Measurements from ENCODE around the gene PML. TPM values are rescaled to one million over a fixed set of nuclear protein-coding genes. Genes with fewer than 3 reads are reported as not detected.
"Not testable (repeated sequence)": the region's sequence is repeated elsewhere in the genome, so short reads cannot be mapped to it uniquely, and the experiment has no call there.

Gene PML
- total and polyA plus RNA-seq, 2 experiments from 2014 or later, result 15.7 to 29.9 TPM

DNA sequence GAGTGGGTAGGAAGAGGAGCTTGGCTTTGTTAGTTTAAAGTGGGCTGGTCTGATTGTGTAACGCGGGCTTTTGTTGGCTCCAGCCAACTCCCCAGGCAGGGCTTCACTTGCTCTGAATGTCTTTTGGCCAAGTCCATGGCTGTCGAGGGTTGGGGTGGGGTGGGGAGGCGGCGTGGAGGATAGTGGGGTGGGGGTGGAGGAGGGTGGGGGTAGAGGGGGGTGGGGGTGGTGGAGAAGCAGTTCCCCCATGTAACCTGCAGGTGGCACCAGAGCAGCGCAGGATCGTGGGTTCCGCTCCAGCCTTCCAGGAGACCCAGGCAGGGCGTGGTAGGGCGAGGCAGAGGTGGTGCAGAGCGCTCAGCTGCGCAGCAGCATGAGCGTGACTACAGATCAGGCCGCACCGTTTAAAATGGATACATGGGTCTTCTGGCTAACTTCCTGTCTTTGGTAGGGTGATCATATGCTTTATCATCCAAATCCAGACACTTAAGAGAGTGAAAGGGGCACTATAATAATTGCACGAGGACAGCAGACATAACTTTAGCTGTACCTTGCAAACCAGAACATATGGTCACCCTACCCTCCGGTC, 59.5 kb downstream of the PML start:
- TF ChIP-seq, protein P1, sequence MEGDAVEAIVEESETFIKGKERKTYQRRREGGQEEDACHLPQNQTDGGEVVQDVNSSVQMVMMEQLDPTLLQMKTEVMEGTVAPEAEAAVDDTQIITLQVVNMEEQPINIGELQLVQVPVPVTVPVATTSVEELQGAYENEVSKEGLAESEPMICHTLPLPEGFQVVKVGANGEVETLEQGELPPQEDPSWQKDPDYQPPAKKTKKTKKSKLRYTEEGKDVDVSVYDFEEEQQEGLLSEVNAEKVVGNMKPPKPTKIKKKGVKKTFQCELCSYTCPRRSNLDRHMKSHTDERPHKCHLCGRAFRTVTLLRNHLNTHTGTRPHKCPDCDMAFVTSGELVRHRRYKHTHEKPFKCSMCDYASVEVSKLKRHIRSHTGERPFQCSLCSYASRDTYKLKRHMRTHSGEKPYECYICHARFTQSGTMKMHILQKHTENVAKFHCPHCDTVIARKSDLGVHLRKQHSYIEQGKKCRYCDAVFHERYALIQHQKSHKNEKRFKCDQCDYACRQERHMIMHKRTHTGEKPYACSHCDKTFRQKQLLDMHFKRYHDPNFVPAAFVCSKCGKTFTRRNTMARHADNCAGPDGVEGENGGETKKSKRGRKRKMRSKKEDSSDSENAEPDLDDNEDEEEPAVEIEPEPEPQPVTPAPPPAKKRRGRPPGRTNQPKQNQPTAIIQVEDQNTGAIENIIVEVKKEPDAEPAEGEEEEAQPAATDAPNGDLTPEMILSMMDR (IDR thresholded peaks at IDR 0.05; ENCODE audit: poor library complexity), result peak; percentile 72
- TF ChIP-seq EZH2 (IDR thresholded peaks at IDR 0.05; ENCODE audit: borderline replicate concordance), result no peak
- Histone ChIP-seq H3K4me2 (peak overlapping the region; percentile 56), H2AFZ (no peak overlapping the region)

DNA sequence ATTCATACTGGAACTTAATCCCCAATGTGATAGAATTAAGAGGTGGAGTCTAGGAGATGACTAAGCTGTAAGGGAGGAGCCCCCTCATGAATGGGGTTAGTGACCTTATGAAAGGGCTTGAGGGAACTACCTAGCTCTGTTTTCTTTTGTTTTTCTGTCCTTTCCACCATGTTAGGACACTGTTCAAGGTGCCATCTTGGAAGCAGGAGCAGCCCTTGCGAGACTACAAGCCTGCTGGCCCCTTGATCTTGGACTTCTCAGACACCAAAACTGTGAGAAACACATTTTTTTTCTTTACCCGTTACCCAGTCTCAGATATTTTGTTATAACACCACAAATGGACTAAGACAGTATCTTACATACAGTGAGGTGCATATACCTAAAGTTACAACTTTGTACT, 61.3 kb downstream of the PML start:
- Histone ChIP-seq H3K9me2 (replicated peaks; ENCODE audit: insufficient read depth) (no peaks in the 10 kb centered on the region), H2AFZ (no peak overlapping the region), H3K36me3 (replicated peaks; ENCODE audit: insufficient read depth, low read depth) (no peaks in the 10 kb centered on the region), H3K79me2 (no peaks in the 10 kb centered on the region), H3K27ac (no peak overlapping the region), H3K4me3 (no peak overlapping the region), H3K9me3 (ENCODE audit: low read depth) (no peaks in the 10 kb centered on the region), H4K20me1 (ENCODE audit: insufficient read depth, poor library complexity, severe bottlenecking) (no peaks in the 10 kb centered on the region), H3K4me2 (no peak overlapping the region), H3K4me1 (ENCODE audit: insufficient read depth) (peaks cover 15% of the 10 kb centered on the region), H3K27me3 (no peaks in the 10 kb centered on the region)
- TF ChIP-seq, protein P1 (IDR thresholded peaks at IDR 0.05; ENCODE audit: poor library complexity), result no peak
- TF ChIP-seq EZH2phosphoT487 (IDR thresholded peaks at IDR 0.05; ENCODE audit: low read depth, severe bottlenecking, unreplicated experiment), result no peak
- TF ChIP-seq EZH2 (IDR thresholded peaks at IDR 0.05; ENCODE audit: borderline replicate concordance), result no peak
- WGBS (ENCODE audit: low lambda C conversion rate, missing lambda C conversion rate), result 89% methylated on average over 2 of the region's 2 CpGs
- no peak for DNase-seq (ENCODE audit: low spot score)

More for the DNA sequence above, 59.5 kb downstream of the PML start:
- H3K9me3 ChIP-seq (ENCODE audit: low read depth), result no peaks in the 10 kb centered on the region
- 19% methylated on average over 9 of the region's 17 CpGs for WGBS (ENCODE audit: low lambda C conversion rate, missing lambda C conversion rate)
- H3K27me3 ChIP-seq, result no peaks in the 10 kb centered on the region
- H3K4me3 ChIP-seq, result no peak overlapping the region
- H3K9me2 ChIP-seq (replicated peaks; ENCODE audit: insufficient read depth), result no peaks in the 10 kb centered on the region
- H3K79me2 ChIP-seq, result no peaks in the 10 kb centered on the region
- no peaks in the 10 kb centered on the region for H3K36me3 ChIP-seq (replicated peaks; ENCODE audit: insufficient read depth, low read depth)
- DNase-seq (ENCODE audit: low spot score), result peak; percentile 85
- peaks cover 18% of the 10 kb centered on the region for H3K4me1 ChIP-seq (ENCODE audit: insufficient read depth)
- no peak overlapping the region for H3K27ac ChIP-seq
- no peaks in the 10 kb centered on the region for H4K20me1 ChIP-seq (ENCODE audit: insufficient read depth, poor library complexity, severe bottlenecking)

DNA sequence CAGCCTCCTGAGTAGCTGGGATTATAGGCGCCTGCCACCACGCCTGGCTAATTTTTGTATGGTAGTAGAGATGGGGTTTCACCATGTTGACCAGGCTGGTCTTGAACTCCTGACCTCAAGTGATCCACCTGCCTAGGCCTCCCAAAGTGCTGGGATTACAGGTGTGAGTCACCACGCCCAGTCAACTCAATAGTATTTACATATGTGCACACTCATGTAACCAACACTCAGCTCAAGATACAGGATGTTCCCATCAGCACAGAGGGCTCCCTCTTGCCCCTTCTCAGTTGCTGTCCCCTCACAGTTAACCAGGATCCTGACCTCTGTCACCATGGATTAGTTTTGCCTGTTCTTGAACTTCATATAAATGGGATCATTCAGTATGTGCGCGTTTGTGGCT, 61.8 kb downstream of the PML start:
- H3K9me3 ChIP-seq (ENCODE audit: low read depth); H2AFZ ChIP-seq; H3K79me2 ChIP-seq; H3K27me3 ChIP-seq; H3K9me2 ChIP-seq (replicated peaks; ENCODE audit: insufficient read depth); H3K4me2 ChIP-seq; H4K20me1 ChIP-seq (ENCODE audit: insufficient read depth, poor library complexity, severe bottlenecking); H3K36me3 ChIP-seq (replicated peaks; ENCODE audit: insufficient read depth, low read depth); DNase-seq (ENCODE audit: low spot score); H3K4me3 ChIP-seq; H3K27ac ChIP-seq: not testable (repeated sequence)
- H3K4me1 ChIP-seq (ENCODE audit: insufficient read depth), result peaks cover 11% of the 10 kb centered on the region
- WGBS (ENCODE audit: low lambda C conversion rate, missing lambda C conversion rate), result 98% methylated on average over 5 of the region's 5 CpGs

DNA sequence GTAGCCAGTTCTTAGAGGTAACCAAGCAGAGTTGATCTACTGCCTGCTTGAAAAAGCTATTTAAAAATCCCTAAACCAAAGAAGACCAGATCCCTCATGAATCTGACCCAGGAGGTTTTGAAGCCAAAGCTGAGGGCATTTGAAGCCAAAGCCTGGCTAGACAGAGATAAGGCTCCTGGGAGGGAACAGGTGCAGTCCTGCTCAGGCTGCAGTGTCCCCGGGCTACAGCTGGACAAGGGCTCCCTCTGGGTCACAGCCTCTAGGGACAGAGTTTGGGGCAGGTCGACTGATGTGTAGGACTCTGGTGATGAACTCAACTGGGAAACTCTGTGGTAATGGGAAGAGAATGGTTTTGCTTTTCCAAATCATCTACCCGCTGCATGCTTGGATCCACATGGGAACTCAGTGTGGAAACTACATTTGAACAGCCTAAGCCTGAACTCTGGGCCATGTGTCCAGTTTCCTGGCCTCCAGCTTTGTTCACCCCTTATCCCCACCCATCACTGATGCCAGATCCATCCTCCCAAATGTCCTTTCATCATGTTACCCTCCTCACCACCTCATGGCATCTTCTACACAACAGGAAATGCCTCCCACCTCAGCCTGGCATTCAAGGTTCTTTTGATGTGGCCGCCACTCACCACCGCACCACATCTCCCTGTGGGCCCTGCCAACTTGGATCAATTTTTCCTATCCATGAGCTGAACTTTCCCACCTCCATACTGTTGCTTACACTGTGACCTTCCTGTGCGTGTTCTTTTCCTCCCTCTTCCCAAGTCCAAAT, 64.7 kb downstream of the PML start:
- not testable (repeated sequence) for H3K27ac ChIP-seq; H3K27me3 ChIP-seq; H3K9me2 ChIP-seq (replicated peaks; ENCODE audit: insufficient read depth); H3K9me3 ChIP-seq (ENCODE audit: low read depth); H3K4me3 ChIP-seq; H2AFZ ChIP-seq; H3K4me2 ChIP-seq; H3K79me2 ChIP-seq; H3K4me1 ChIP-seq (ENCODE audit: insufficient read depth); DNase-seq (ENCODE audit: low spot score); H3K36me3 ChIP-seq (replicated peaks; ENCODE audit: insufficient read depth, low read depth); H4K20me1 ChIP-seq (ENCODE audit: insufficient read depth, poor library complexity, severe bottlenecking)
- 88% methylated on average over 6 of the region's 6 CpGs for WGBS (ENCODE audit: low lambda C conversion rate, missing lambda C conversion rate)

Data from hepatocyte (in vitro differentiated cells).